ENCODE measurements around the gene AHDC1. TPM values are rescaled to one million over a fixed set of nuclear protein-coding genes. Genes with fewer than 3 reads are reported as not detected.

Gene AHDC1
- polyA plus RNA-seq, 1 donor, result 43.2 TPM

DNA sequence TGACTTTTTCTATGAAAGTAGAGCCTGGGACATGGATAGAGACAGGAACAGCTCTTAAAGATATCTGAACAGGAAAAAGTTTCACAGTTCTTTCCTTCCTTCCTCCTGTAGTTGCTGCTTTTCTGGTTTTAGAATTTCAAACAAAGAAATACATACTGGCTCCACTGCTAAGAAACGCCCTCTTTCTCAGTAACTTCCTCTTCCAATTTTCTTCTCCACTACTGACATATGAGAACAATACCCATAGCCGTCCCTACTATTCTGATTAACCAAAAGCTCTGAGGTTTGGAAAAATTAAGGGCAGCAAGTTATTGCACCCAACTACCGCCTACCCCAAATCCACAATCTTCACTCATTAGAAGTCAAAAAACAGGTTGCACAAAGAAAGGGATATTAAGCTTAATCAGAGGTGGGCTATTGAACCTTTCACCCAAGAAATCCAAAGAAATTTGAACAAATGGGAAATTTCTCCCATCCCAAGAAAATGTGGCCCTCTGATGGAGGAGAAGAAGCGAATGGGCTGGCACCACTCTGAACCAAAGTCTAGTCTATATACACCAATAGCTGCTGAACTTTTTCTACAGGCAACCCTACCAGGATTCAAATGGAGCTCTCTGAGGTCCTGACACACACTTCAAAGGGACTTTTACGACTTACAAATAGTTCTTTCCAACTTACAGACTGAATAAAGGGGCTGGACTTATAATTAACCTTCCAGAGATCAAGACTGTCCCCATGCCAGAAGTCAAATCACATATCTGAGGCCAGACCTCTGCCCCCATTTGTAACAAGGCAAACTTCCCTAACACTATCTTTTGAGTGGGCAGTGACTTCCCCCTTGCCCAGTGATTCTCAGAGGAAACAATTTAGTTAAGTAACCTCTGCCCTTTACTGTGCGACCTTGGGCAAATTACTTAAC is 115.7 kb downstream of the AHDC1 start:
- DNase-seq, result peak; percentile 37

DNA sequence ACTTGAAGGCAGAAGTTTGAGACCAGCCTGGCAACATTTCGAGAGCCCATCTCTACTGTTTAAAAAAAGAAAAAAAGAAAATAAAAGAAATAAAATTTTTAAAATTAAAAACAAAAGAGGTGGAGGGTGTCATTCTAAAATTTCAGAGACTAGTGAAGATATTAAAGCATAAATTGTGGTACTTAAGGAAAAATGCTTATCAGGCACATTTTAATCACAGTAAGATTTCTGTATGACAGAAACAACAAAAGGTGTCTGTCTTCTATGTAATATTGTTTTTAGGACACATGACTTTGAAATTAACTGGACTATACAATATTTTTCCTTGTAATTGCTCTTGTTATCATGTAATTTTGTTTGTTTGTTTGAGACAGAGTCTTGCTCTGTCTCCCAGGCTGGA is 118.6 kb downstream of the AHDC1 start:
- DNase-seq, result no peak

Other genes with a start within 250 kb of the AHDC1 start
- gene MAP3K6, start 237.2 kb downstream of the AHDC1 start, polyA plus RNA-seq (ENCODE audit: insufficient read length), result 7.1 TPM
- gene FCN3, start 229.3 kb downstream of the AHDC1 start, polyA plus RNA-seq (ENCODE audit: insufficient read length), result 1.1 TPM
- 0.13 TPM for gene CD164L2, start 220.8 kb downstream of the AHDC1 start, polyA plus RNA-seq (ENCODE audit: insufficient read length)
- 1.0 TPM for gene GPR3, start 211.5 kb downstream of the AHDC1 start, polyA plus RNA-seq (ENCODE audit: insufficient read length)
- gene WASF2, start 114.0 kb downstream of the AHDC1 start, polyA plus RNA-seq (ENCODE audit: insufficient read length), result 150 TPM
- gene FGR, start 31.0 kb upstream of the AHDC1 start, polyA plus RNA-seq (ENCODE audit: insufficient read length), result 1.2 TPM
- gene IFI6, start 68.0 kb upstream of the AHDC1 start, polyA plus RNA-seq (ENCODE audit: insufficient read length), result 14.9 TPM
- 20.4 TPM for gene FAM76A, start 121.8 kb upstream of the AHDC1 start, polyA plus RNA-seq (ENCODE audit: insufficient read length)
- gene STX12, start 169.1 kb upstream of the AHDC1 start, polyA plus RNA-seq (ENCODE audit: insufficient read length), result 54.7 TPM
- 55.5 TPM for gene PPP1R8, start 226.6 kb upstream of the AHDC1 start, polyA plus RNA-seq (ENCODE audit: insufficient read length)

Data from left kidney (tissue), 2 donors.